B cell (primary cell): ENCODE data around the gene BTRC. TPM values are rescaled to one million over a fixed set of nuclear protein-coding genes. Genes with fewer than 3 reads are reported as not detected.

ENCODE experiments used
- ATAC-seq: fragments of 200-7000 bp; cut with Tn5 transposase; one replicate; pipeline ENCODE4 v1.10.0; 2021; ENCODE audit warnings: low read depth, mild to moderate bottlenecking, moderate number of reproducible peaks, moderate library complexity
- CTCF ChIA-PET: fragments of 350-600 bp; sonication (Branson Sonifier 250); formaldehyde crosslinking; loops from one replicate; lab custom pipeline; 2021; ENCODE audit warnings: antibody characterized with exemption, inconsistent platforms; lab: Charles Lee
- POLR2A ChIA-PET: fragments of 350-600 bp; sonication (Branson Sonifier 250); formaldehyde crosslinking; loops from one replicate; lab custom pipeline; 2021; ENCODE audit warnings: antibody characterized with exemption; lab: Charles Lee
- DNase-seq: peaks from one replicate; pipeline ENCODE4 v3.0.0; 2013
- H2AFZ ChIP-seq: 2 replicates; pipeline ENCODE4 v1.6.1; 2012; ENCODE audit warnings: mild to moderate bottlenecking, low read depth, low read length; ENCODE audit not compliant: insufficient read depth, poor library complexity, severe bottlenecking
- H3K27ac ChIP-seq, 2 donors: 1 replicate in 1 of 2; 2 replicates in 1 of 2; pipeline ENCODE4 v1.5.1; 2012 to 2013; ENCODE audit warnings: low read length in 2 of 2, mild to moderate bottlenecking in 2 of 2, moderate library complexity in 1 of 2
- H3K27me3 ChIP-seq, 4 experiments: fragments of 200-600 bp in 1 of 4; sonication (generic) in 1 of 4; replicated peaks in 1 of 4; 1 replicate in 2 of 4; 2 replicates in 2 of 4; pipeline versions ENCODE4 v1.6.1 to v1.7.0; 2013 to 2016; ENCODE audit warnings: low read length in 3 of 4, mild to moderate bottlenecking in 2 of 4, mixed read lengths in 1 of 4, moderate library complexity in 1 of 4; ENCODE audit not compliant: insufficient read depth in 4 of 4, control insufficient read depth in 3 of 4; ENCODE audit errors: control extremely low read depth in 1 of 4
- H3K36me3 ChIP-seq, 2 experiments: replicated peaks in 1 of 2; 1 replicate in 1 of 2; 2 replicates in 1 of 2; pipeline versions ENCODE4 v1.6.1 to v1.7.1; 2013; ENCODE audit warnings: low read length in 1 of 2; ENCODE audit not compliant: insufficient read depth in 2 of 2, control insufficient read depth in 1 of 2; ENCODE audit errors: control extremely low read depth in 1 of 2, extremely low read depth in 1 of 2
- H3K4me1 ChIP-seq, 2 donors: fragments of 200-600 bp in 1 of 2; sonication (generic) in 1 of 2; 1 replicate in 1 of 2; 2 replicates in 1 of 2; pipeline versions ENCODE4 v1.5.1 to v1.6.1; 2013 to 2017; ENCODE audit warnings: low read length in 2 of 2; ENCODE audit not compliant: control insufficient read depth in 2 of 2, insufficient read depth in 2 of 2
- H3K4me2 ChIP-seq: replicated peaks from 2 replicates; pipeline ENCODE3; 2012; ENCODE audit warnings: mild to moderate bottlenecking, low read depth, low read length; ENCODE audit not compliant: poor library complexity, severe bottlenecking
- H3K4me3 ChIP-seq, 5 experiments: fragments of 200-600 bp in 1 of 5; sonication (generic) in 1 of 5; 1 replicate in 3 of 5; 2 replicates in 2 of 5; pipeline versions ENCODE4 v1.5.1 to v1.7.0; 2011 to 2016; ENCODE audit warnings: low read length in 4 of 5, mild to moderate bottlenecking in 4 of 5, low read depth in 2 of 5, control low read depth in 1 of 5, moderate library complexity in 1 of 5; ENCODE audit not compliant: insufficient read depth in 1 of 5; ENCODE audit errors: control extremely low read depth in 1 of 5, extremely low read depth in 1 of 5
- H3K79me2 ChIP-seq: fragments of 200-600 bp; sonication (generic); one replicate; pipeline ENCODE4 v1.6.0; 2016; ENCODE audit warnings: low read length; ENCODE audit not compliant: control insufficient read depth, insufficient read depth
- H3K9ac ChIP-seq: fragments of 200-600 bp; sonication (generic); 2 replicates; pipeline ENCODE4 v1.6.1; 2017; ENCODE audit warnings: mild to moderate bottlenecking, low read length, moderate library complexity
- H3K9me3 ChIP-seq, 3 donors: one replicate each; pipeline versions ENCODE4 v1.6.1 to v1.7.1; 2013; ENCODE audit warnings: low read length in 2 of 3; ENCODE audit not compliant: control insufficient read depth in 2 of 3, insufficient read depth in 1 of 3; ENCODE audit errors: control extremely low read depth in 1 of 3
- H4K20me1 ChIP-seq: 2 replicates; pipeline ENCODE4 v1.6.0; 2012; ENCODE audit warnings: mild to moderate bottlenecking, low read length; ENCODE audit not compliant: insufficient read depth, control insufficient read depth, poor library complexity, severe bottlenecking
- H3K27ac Mint-ChIP-seq: one replicate; pipeline ENCODE4 v1.8.0; 2021; ENCODE audit warnings: mixed read lengths
- H3K27me3 Mint-ChIP-seq: one replicate; pipeline ENCODE4 v1.8.0; 2021; ENCODE audit warnings: mixed read lengths
- H3K4me1 Mint-ChIP-seq: one replicate; pipeline ENCODE4 v1.8.0; 2021; ENCODE audit warnings: mixed read lengths
- H3K4me3 Mint-ChIP-seq: one replicate; pipeline ENCODE4 v1.8.0; 2021; ENCODE audit warnings: mixed read lengths
- H3K9me3 Mint-ChIP-seq: one replicate; pipeline ENCODE4 v1.8.0; 2022; ENCODE audit warnings: mixed read lengths; ENCODE audit not compliant: insufficient read depth
- CTCF ChIP-seq: fragments of 200-600 bp; IDR thresholded peaks from one replicate; pipeline ENCODE4 v1.8.0; 2022; ENCODE audit warnings: antibody characterized with exemption, mild to moderate bottlenecking
- EZH2 ChIP-seq: IDR thresholded peaks from 2 replicates; pipeline ENCODE4 v1.6.1; 2012; ENCODE audit warnings: borderline replicate concordance, low read depth, mild to moderate bottlenecking, moderate library complexity, low read length; ENCODE audit not compliant: insufficient read depth, poor library complexity, severe bottlenecking
- WGBS: methylation state at CpG from one replicate; pipeline ENCODE4 v1.1.5; 2013; ENCODE audit warnings: missing lambda C conversion rate; ENCODE audit not compliant: insufficient coverage; 5-methylcytosine and 5-hydroxymethylcytosine counted together
- intact Hi-C: fragments of 100-400 bp; cut with micrococcal nuclease; formaldehyde crosslinking; loops from one replicate; pipeline ENCODE4 v1.10.0; 2022
- polyA plus RNA-seq: library from polyadenylated mRNA; depleted of rRNA; stranded (reverse); fragments of >200 nt; gene quantifications from 2 replicates; pipeline ENCODE4 v1.2.3, GENCODE V29; 2012
- total RNA-seq, 2 donors: library from RNA; stranded (reverse); fragments of 120-200 nt in 1 of 2; gene quantifications; 1 replicate in 1 of 2; 2 replicates in 1 of 2; pipeline versions ENCODE4 v1.2.3 to v1.2.4, GENCODE V29; 2013 to 2022

BTRC gene
- total and polyA plus RNA-seq, 2 donors (not counting 1 experiment from before 2014, with no cell fraction given) = 4.3 to 21.9 TPM

- no peak overlapping the region for H3K4me2 ChIP-seq
- POLR2A ChIA-PET = no interaction called here
- no peaks in the 10 kb centered on the region for H3K27me3 ChIP-seq
- intact Hi-C loops = no loop called here
- no peak overlapping the region for H2AFZ ChIP-seq
- no peak overlapping the region for H3K27ac ChIP-seq
- CTCF ChIA-PET = interaction anchor here (0.7 to 2.5 kb wide), 4 partner anchors 11 to 308 kb away, joined by 3 to 13 read pairs (median 6); no protein-coding TSS in a partner anchor
- 77% methylated on average over 2 of the region's 6 CpGs for WGBS
- peaks cover 6% of the 10 kb centered on the region for H3K79me2 ChIP-seq
- TF ChIP-seq CTCF (no peak), EZH2 (no peak)
- Mint-ChIP-seq H3K4me3 (no peak overlapping the region), H3K4me1 (peaks cover 21% of the 10 kb centered on the region), H3K27ac (no peak overlapping the region), H3K27me3 (no peaks in the 10 kb centered on the region), H3K9me3 (no peaks in the 10 kb centered on the region)
- H3K9me3 ChIP-seq = no peaks in the 10 kb centered on the region
- H3K4me3 ChIP-seq = no peak overlapping the region
- H3K36me3 ChIP-seq = no peaks in the 10 kb centered on the region
- DNase-seq (no peak), ATAC-seq (no peak)
- H4K20me1 ChIP-seq = peaks cover 8% of the 10 kb centered on the region
- H3K9ac ChIP-seq = no peak overlapping the region
- peaks cover 8 to 15% of the 10 kb centered on the region in 2 donors for H3K4me1 ChIP-seq
These were observed 96.5 kb downstream of the BTRC start for GRCh38 chr10:101450277-101451080.

GRCh38 chr10:101451261-101451660, 97.3 kb downstream of the BTRC start:
- no peak for DNase-seq
- no peak for ATAC-seq
- Histone ChIP-seq H3K9me3 (no peaks in the 10 kb centered on the region), H2AFZ (no peak overlapping the region), H3K4me3 (no peak overlapping the region), H3K79me2 (peaks cover 6% of the 10 kb centered on the region), H3K4me1 (peaks cover 8 to 15% of the 10 kb centered on the region in 2 donors), H3K9ac (no peak overlapping the region), H4K20me1 (peaks cover 8% of the 10 kb centered on the region), H3K27ac (no peak overlapping the region), H3K4me2 (no peak overlapping the region), H3K27me3 (no peaks in the 10 kb centered on the region), H3K36me3 (no peaks in the 10 kb centered on the region)
- H3K9me3 Mint-ChIP-seq = no peaks in the 10 kb centered on the region
- no peaks in the 10 kb centered on the region for H3K27me3 Mint-ChIP-seq
- TF ChIP-seq EZH2 (no peak), CTCF (no peak)
- peaks cover 21% of the 10 kb centered on the region for H3K4me1 Mint-ChIP-seq
- POLR2A ChIA-PET = no interaction called here
- no peak overlapping the region for H3K4me3 Mint-ChIP-seq
- CTCF ChIA-PET = interaction anchor here (1.0 to 2.5 kb wide), 2 partner anchors 237 to 309 kb away, joined by 3 to 8 read pairs; no protein-coding TSS in a partner anchor
- intact Hi-C loops = no loop called here
- no CpG with 5 or more reads among the region's 1 CpG for WGBS
- H3K27ac Mint-ChIP-seq = no peak overlapping the region
